Measurements from ENCODE around the gene FAM185A. TPM values are rescaled to one million over a fixed set of nuclear protein-coding genes. Genes with fewer than 3 reads are reported as not detected.

The FAM185A gene
- polyA plus RNA-seq, 3 donors, result 2.5 to 6.8 (median 4.8) TPM

GRCh38 chr7:102834466-102834865 is 85.7 kb downstream of the FAM185A start:
- Histone ChIP-seq H3K9me3 (replicated peaks in 1 of 2; ENCODE audit: control insufficient read depth in 1 of 2, insufficient read depth in 1 of 2, low read length in 2 of 2) (no peaks in the 10 kb centered on the region), H3K36me3 (replicated peaks in 1 of 2; ENCODE audit: control insufficient read depth in 1 of 2, insufficient read depth in 2 of 2, low read length in 2 of 2) (peaks cover 0 to under 1% of the 10 kb centered on the region in 2 donors), H3K27ac (ENCODE audit: low read depth in 1 of 2, low read length in 2 of 2) (no peak overlapping the region), H2AFZ (ENCODE audit: insufficient read depth, low read depth, low read length, poor library complexity, severe bottlenecking) (no peak overlapping the region), H3K4me1 (ENCODE audit: control insufficient read depth in 1 of 2, insufficient read depth in 2 of 2, low read length in 2 of 2) (no peaks in the 10 kb centered on the region), H3K79me2 (ENCODE audit: insufficient read depth, low read length) (no peaks in the 10 kb centered on the region), H3K4me2 (replicated peaks; ENCODE audit: extremely low read depth, low read length, poor library complexity, severe bottlenecking) (no peak overlapping the region), H3K27me3 (ENCODE audit: control insufficient read depth in 2 of 2, insufficient read depth in 2 of 2, low read length in 2 of 2) (no peaks in the 10 kb centered on the region), H4K20me1 (ENCODE audit: insufficient read depth, low read length) (no peaks in the 10 kb centered on the region), H3K4me3 (replicated peaks in 1 of 3; ENCODE audit: low read depth in 2 of 3, low read length in 3 of 3) (no peak overlapping the region), H3K9ac (ENCODE audit: insufficient read depth, low read length, poor library complexity, severe bottlenecking) (no peak overlapping the region)
- H3K27ac Mint-ChIP-seq, result no peak overlapping the region
- H3K4me3 Mint-ChIP-seq, result no peak overlapping the region
- TF ChIP-seq CTCF (IDR thresholded peaks at IDR 0.05), result no peak
- peaks cover 0 to 3% (median 0%) of the 10 kb centered on the region in 7 donors for H3K9me3 Mint-ChIP-seq
- no peaks in the 10 kb centered on the region for H3K27me3 Mint-ChIP-seq (ENCODE audit: low read depth in 3 of 3)
- no peak for DNase-seq
- intact Hi-C loops (cut with micrococcal nuclease), result no loop called here
- peaks cover 10 to 18% of the 10 kb centered on the region in 2 donors for H3K36me3 Mint-ChIP-seq
- no peaks in the 10 kb centered on the region for H3K4me1 Mint-ChIP-seq
- WGBS (ENCODE audit: insufficient coverage), result no CpG with 5 or more reads among the region's 1 CpG

GRCh38 chr7:102834999-102835398 is 86.2 kb downstream of the FAM185A start:
- H3K9ac ChIP-seq (ENCODE audit: insufficient read depth, low read length, poor library complexity, severe bottlenecking), result no peak overlapping the region
- peaks cover 0 to 3% (median 0%) of the 10 kb centered on the region in 7 donors for H3K9me3 Mint-ChIP-seq
- no peaks in the 10 kb centered on the region for H4K20me1 ChIP-seq (ENCODE audit: insufficient read depth, low read length)
- no peak for TF ChIP-seq CTCF (IDR thresholded peaks at IDR 0.05)
- H2AFZ ChIP-seq (ENCODE audit: insufficient read depth, low read depth, low read length, poor library complexity, severe bottlenecking), result no peak overlapping the region
- H3K27me3 Mint-ChIP-seq (ENCODE audit: low read depth in 3 of 3), result no peaks in the 10 kb centered on the region
- no peaks in the 10 kb centered on the region for H3K4me1 ChIP-seq (ENCODE audit: control insufficient read depth in 1 of 2, insufficient read depth in 2 of 2, low read length in 2 of 2)
- no peaks in the 10 kb centered on the region for H3K9me3 ChIP-seq (replicated peaks in 1 of 2; ENCODE audit: control insufficient read depth in 1 of 2, insufficient read depth in 1 of 2, low read length in 2 of 2)
- H3K4me3 Mint-ChIP-seq, result no peak overlapping the region
- WGBS (ENCODE audit: insufficient coverage), result 100% methylated on average over 1 of the region's 1 CpG
- no peak overlapping the region for H3K4me3 ChIP-seq (replicated peaks in 1 of 3; ENCODE audit: low read depth in 2 of 3, low read length in 3 of 3)
- no peak for DNase-seq
- H3K36me3 Mint-ChIP-seq, result peaks cover 8 to 16% of the 10 kb centered on the region in 2 donors
- no peaks in the 10 kb centered on the region for H3K36me3 ChIP-seq (replicated peaks in 1 of 2; ENCODE audit: control insufficient read depth in 1 of 2, insufficient read depth in 2 of 2, low read length in 2 of 2)
- no peaks in the 10 kb centered on the region for H3K4me1 Mint-ChIP-seq
- H3K27ac Mint-ChIP-seq, result no peak overlapping the region
- H3K79me2 ChIP-seq (ENCODE audit: insufficient read depth, low read length), result no peaks in the 10 kb centered on the region
- H3K27me3 ChIP-seq (ENCODE audit: control insufficient read depth in 2 of 2, insufficient read depth in 2 of 2, low read length in 2 of 2), result no peaks in the 10 kb centered on the region
- intact Hi-C loops (cut with micrococcal nuclease), result no loop called here
- no peak overlapping the region for H3K27ac ChIP-seq (ENCODE audit: low read depth in 1 of 2, low read length in 2 of 2)
- no peak overlapping the region for H3K4me2 ChIP-seq (replicated peaks; ENCODE audit: extremely low read depth, low read length, poor library complexity, severe bottlenecking)

All from CD14-positive monocyte (primary cell).